Gastrocnemius medialis (tissue), 4 donors: ENCODE results near the gene TMEM119. TPM values are rescaled to one million over a fixed set of nuclear protein-coding genes. Genes with fewer than 3 reads are reported as not detected.

Source experiments
- ATAC-seq, 2 donors: fragments of 150-250 bp; one replicate each; pipeline ENCODE4 v1.9.1; 2016
- DNase-seq, 2 donors: peaks; one replicate each; pipeline ENCODE4 v3.0.0-alpha.2; 2019
- H3K27ac ChIP-seq, 4 donors: fragments of 200-600 bp; sonication (generic); 1 replicate in 1 of 4; 2 replicates in 3 of 4; pipeline ENCODE4 v1.5.1; 2016 to 2018; ENCODE audit warnings: mild to moderate bottlenecking in 2 of 4, moderate library complexity in 1 of 4
- H3K27me3 ChIP-seq, 3 donors: fragments of 200-600 bp; sonication (generic) in 2 of 3; 1 replicate in 1 of 3; 2 replicates in 2 of 3; pipeline versions ENCODE4 v1.5.1 to v1.6.0; 2016 to 2019; ENCODE audit warnings: mild to moderate bottlenecking in 1 of 3, moderate library complexity in 1 of 3
- H3K36me3 ChIP-seq, 2 donors: fragments of 200-600 bp; sonication (generic) in 1 of 2; one replicate each; pipeline ENCODE4 v1.5.1; 2017 to 2018
- H3K4me1 ChIP-seq, 2 donors: fragments of 200-600 bp; sonication (generic) in 1 of 2; one replicate each; pipeline ENCODE4 v1.5.1; 2016 to 2017; ENCODE audit warnings: mild to moderate bottlenecking in 2 of 2
- H3K4me3 ChIP-seq, 4 donors: fragments of 200-600 bp; sonication (generic) in 3 of 4; 1 replicate in 1 of 4; 2 replicates in 3 of 4; pipeline ENCODE4 v1.5.1; 2016 to 2019; ENCODE audit warnings: mild to moderate bottlenecking in 2 of 4
- H3K9me3 ChIP-seq, 3 donors: fragments of 200-600 bp; sonication (generic) in 2 of 3; 1 replicate in 1 of 3; 2 replicates in 2 of 3; pipeline ENCODE4 v1.5.1; 2016 to 2019
- POLR2A ChIP-seq, 2 donors: fragments of 450-650 bp; IDR thresholded peaks; one replicate each; pipeline ENCODE4 v1.6.1; 2017; ENCODE audit warnings: antibody characterized with exemption in 2 of 2, mild to moderate bottlenecking in 2 of 2, moderate library complexity in 2 of 2
- in situ Hi-C, 4 donors: fragments of 200-750 bp; cut with MboI; loops; one replicate each; pipeline versions ENCODE4 v1.15.0 to v1.8.0; 2017; ENCODE audit warnings: low sequenced_read_pairs in 4 of 4
- intact Hi-C: fragments of 100-400 bp; cut with DNase I; formaldehyde crosslinking; loops from one replicate; pipeline ENCODE4 v1.15.1; 2023; ENCODE audit warnings: low total_unique reads
- total RNA-seq, 4 donors: library from RNA; depleted of rRNA; stranded (reverse); fragments of >200 nt; gene quantifications; one replicate each; pipeline versions ENCODE4 v1.1.0 to v1.2.3, GENCODE V29; 2016
- TF ChIP-seq, protein P1 (sequence below), 5 experiments: fragments of 450-650 bp in 3 of 5; fragments of 200-600 bp in 2 of 5; sonication (generic) in 2 of 5; IDR thresholded peaks in 4 of 5; conservative IDR thresholded peaks in 1 of 5; 1 replicate in 4 of 5; 2 replicates in 1 of 5; pipeline ENCODE4 v1.5.1; 2016 to 2019; ENCODE audit warnings: antibody characterized with exemption in 5 of 5, mild to moderate bottlenecking in 3 of 5, moderate library complexity in 3 of 5

Gene TMEM119
- total RNA-seq, 4 donors from 2014 or later = 0.85 TPM; not detected in 3

- no peak overlapping the region for H3K27ac ChIP-seq
- TF ChIP-seq, protein P1, sequence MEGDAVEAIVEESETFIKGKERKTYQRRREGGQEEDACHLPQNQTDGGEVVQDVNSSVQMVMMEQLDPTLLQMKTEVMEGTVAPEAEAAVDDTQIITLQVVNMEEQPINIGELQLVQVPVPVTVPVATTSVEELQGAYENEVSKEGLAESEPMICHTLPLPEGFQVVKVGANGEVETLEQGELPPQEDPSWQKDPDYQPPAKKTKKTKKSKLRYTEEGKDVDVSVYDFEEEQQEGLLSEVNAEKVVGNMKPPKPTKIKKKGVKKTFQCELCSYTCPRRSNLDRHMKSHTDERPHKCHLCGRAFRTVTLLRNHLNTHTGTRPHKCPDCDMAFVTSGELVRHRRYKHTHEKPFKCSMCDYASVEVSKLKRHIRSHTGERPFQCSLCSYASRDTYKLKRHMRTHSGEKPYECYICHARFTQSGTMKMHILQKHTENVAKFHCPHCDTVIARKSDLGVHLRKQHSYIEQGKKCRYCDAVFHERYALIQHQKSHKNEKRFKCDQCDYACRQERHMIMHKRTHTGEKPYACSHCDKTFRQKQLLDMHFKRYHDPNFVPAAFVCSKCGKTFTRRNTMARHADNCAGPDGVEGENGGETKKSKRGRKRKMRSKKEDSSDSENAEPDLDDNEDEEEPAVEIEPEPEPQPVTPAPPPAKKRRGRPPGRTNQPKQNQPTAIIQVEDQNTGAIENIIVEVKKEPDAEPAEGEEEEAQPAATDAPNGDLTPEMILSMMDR (IDR thresholded peaks at IDR 0.05 in 4 of 5, conservative IDR thresholded peaks at IDR 0.05 in 1 of 5) = no peak
- no peak for TF ChIP-seq POLR2A (IDR thresholded peaks at IDR 0.05)
- DNase-seq (no peak), ATAC-seq (no peak)
- intact Hi-C loops = no loop called here
- no peaks in the 10 kb centered on the region for H3K27me3 ChIP-seq
- in situ Hi-C loops = no loop called here
- H3K9me3 ChIP-seq = no peaks in the 10 kb centered on the region
- H3K4me3 ChIP-seq = no peak overlapping the region
- H3K4me1 ChIP-seq = no peaks in the 10 kb centered on the region
- no peaks in the 10 kb centered on the region for H3K36me3 ChIP-seq
Observed at GRCh38 chr12:108612788-108613282, 15.0 kb upstream of the TMEM119 start.

DNA sequence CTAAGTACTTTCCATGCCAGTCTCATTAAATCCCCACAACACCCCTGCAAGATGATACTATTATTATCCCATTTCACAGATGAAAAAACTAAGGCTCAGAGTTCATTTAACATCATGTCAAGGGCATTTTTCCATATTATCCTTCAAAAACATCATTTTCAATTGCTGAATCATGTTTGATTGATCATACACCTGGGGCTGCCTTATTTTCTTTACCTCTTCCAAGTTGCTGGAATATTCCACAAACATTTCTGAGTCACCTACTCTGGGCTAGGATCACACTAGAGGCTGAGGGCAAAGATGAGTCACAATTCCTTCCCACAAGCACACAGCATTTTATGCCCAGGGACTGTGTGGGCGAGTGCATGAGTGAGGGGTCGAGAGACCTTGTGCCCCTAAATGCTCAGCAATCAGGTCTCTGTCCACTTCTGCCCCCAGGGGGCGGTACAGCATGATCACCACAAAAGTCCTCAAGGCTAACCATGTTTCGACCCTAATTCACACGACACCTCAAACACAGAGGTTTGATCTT is 14.1 kb upstream of the TMEM119 start:
- Histone ChIP-seq H3K9me3 (no peaks in the 10 kb centered on the region), H3K4me1 (no peaks in the 10 kb centered on the region), H3K36me3 (no peaks in the 10 kb centered on the region), H3K4me3 (no peak overlapping the region), H3K27me3 (no peaks in the 10 kb centered on the region), H3K27ac (no peak overlapping the region)
- in situ Hi-C loops (no loop called here), intact Hi-C loops (no loop called here)
- TF ChIP-seq, protein P1 (IDR thresholded peaks at IDR 0.05 in 4 of 5, conservative IDR thresholded peaks at IDR 0.05 in 1 of 5) = peak in 2 of 5 experiments; percentile 16 to 20
- no peak for TF ChIP-seq POLR2A (IDR thresholded peaks at IDR 0.05)
- DNase-seq (no peak), ATAC-seq (no peak)

- intact Hi-C loops = no loop called here
- in situ Hi-C loops = no loop called here
- ATAC-seq (no peak), DNase-seq (no peak)
- Histone ChIP-seq H3K4me3 (no peak overlapping the region), H3K27ac (no peak overlapping the region), H3K27me3 (no peaks in the 10 kb centered on the region), H3K36me3 (no peaks in the 10 kb centered on the region), H3K9me3 (no peaks in the 10 kb centered on the region), H3K4me1 (no peaks in the 10 kb centered on the region)
- TF ChIP-seq, protein P1 (IDR thresholded peaks at IDR 0.05 in 4 of 5, conservative IDR thresholded peaks at IDR 0.05 in 1 of 5) = no peak
- no peak for TF ChIP-seq POLR2A (IDR thresholded peaks at IDR 0.05)
Observed at GRCh38 chr12:108610856-108611605, 13.1 kb upstream of the TMEM119 start.

DNA sequence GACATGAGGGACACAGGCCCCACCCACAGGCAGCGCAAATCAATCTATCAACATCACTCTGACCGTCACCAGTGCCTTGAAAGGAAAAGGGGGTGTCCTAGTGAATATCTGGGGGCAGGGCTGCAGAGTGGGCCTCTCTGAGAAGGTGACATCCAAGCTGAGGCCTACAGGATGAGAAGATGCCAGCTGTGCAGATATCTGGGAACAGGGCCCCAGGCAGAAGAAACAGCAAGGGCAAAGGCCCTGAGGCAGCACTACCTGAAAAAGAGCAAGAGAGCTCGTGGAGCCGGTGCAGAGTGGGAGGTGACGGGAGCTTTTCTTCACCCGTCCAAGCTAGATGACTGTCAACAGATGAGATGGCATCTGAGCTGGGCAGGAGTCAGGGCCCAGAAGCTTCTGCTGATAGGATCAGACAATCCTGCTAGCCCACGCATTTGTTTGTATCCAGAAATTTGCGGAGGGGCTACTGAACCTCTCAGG is 12.5 kb upstream of the TMEM119 start:
- in situ Hi-C loops = no loop called here
- no peak overlapping the region for H3K27ac ChIP-seq
- TF ChIP-seq POLR2A (IDR thresholded peaks at IDR 0.05) = no peak
- TF ChIP-seq, protein P1 (IDR thresholded peaks at IDR 0.05 in 4 of 5, conservative IDR thresholded peaks at IDR 0.05 in 1 of 5) = no peak
- DNase-seq (no peak), ATAC-seq (no peak)
- H3K4me1 ChIP-seq = no peaks in the 10 kb centered on the region
- H3K36me3 ChIP-seq = no peaks in the 10 kb centered on the region
- H3K27me3 ChIP-seq = no peaks in the 10 kb centered on the region
- H3K4me3 ChIP-seq = no peak overlapping the region
- H3K9me3 ChIP-seq = no peaks in the 10 kb centered on the region
- intact Hi-C loops = no loop called here
